22Rv1 (cell line): ENCODE results near the gene AGPAT4.
"Not testable (repeated sequence)": the region's sequence is repeated elsewhere in the genome, so short reads cannot be mapped to it uniquely, and the experiment has no call there.

Experiments
- H3K27ac ChIP-seq: fragments of 450-650 bp; 2 replicates; pipeline ENCODE4 v1.5.1; 2017
- ZFX ChIP-seq: fragments of 450-650 bp; IDR thresholded peaks from 2 replicates; pipeline ENCODE4 v1.6.1; 2017; ENCODE audit warnings: antibody characterized with exemption, borderline replicate concordance
- TF ChIP-seq, protein P1 (sequence below): fragments of 450-650 bp; IDR thresholded peaks from 2 replicates; pipeline ENCODE4 v1.5.1; 2017; ENCODE audit warnings: mild to moderate bottlenecking

Gene AGPAT4

DNA sequence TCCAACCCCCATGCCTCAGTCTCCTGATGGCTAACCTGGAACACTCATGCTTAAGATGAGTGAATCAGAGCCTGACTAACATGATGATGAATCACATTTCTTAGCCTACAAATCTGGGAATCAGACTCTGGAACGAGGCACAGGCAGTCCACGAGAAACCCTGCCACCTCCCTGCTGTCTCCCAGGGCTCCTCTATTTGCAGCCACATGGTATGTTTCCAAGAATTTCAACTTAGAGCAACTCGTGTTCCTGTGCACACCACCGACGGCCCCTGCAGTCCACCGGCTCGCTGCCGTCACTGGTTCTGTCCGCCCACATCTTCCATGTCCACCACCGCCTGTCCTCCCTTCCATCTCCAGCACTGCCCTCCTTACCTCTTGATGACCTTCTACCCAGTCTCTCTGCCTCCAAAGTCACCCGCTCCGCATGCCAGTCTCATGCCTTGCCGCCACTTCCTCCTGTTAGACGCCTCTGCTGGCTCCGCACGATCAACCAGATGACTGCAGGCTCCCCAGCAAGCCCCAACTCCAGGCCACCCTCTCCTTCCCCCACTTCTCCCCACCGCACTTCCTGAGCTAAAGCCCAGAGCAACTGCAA, 87.6 kb downstream of the AGPAT4 start:
- no peak overlapping the region for H3K27ac ChIP-seq
- TF ChIP-seq ZFX: no peak
- TF ChIP-seq, protein P1, sequence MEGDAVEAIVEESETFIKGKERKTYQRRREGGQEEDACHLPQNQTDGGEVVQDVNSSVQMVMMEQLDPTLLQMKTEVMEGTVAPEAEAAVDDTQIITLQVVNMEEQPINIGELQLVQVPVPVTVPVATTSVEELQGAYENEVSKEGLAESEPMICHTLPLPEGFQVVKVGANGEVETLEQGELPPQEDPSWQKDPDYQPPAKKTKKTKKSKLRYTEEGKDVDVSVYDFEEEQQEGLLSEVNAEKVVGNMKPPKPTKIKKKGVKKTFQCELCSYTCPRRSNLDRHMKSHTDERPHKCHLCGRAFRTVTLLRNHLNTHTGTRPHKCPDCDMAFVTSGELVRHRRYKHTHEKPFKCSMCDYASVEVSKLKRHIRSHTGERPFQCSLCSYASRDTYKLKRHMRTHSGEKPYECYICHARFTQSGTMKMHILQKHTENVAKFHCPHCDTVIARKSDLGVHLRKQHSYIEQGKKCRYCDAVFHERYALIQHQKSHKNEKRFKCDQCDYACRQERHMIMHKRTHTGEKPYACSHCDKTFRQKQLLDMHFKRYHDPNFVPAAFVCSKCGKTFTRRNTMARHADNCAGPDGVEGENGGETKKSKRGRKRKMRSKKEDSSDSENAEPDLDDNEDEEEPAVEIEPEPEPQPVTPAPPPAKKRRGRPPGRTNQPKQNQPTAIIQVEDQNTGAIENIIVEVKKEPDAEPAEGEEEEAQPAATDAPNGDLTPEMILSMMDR: no peak

- TF ChIP-seq, protein P1: no peak
- H3K27ac ChIP-seq: no peak overlapping the region
Observed at GRCh38 chr6:161181121-161181520, 92.7 kb downstream of the AGPAT4 start.

DNA sequence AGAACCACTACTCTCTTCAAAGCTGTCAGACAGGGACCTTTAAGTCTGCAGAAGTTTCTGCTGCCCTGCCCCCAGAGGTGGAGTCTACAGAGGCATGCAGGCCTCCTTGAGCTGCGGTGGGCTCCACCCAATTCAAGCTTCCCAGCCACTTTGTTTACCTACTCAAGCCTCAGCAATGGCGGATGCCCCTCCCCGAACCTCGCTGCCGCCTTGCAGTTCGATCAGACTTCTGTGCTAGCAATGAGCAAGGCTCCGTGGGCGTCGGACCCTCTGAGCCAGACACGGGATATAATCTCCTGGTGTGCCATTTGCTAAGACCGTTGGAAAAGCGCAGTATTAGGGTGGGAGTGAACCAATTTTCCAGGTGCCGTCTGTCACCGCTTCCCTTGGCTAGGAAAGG, 95.7 kb downstream of the AGPAT4 start:
- not testable (repeated sequence) for H3K27ac ChIP-seq

GRCh38 chr6:161176428-161176827, 97.4 kb downstream of the AGPAT4 start:
- H3K27ac ChIP-seq: not testable (repeated sequence)

- H3K27ac ChIP-seq: not testable (repeated sequence)
Observed at GRCh38 chr6:161172769-161173168, 101.1 kb downstream of the AGPAT4 start.

GRCh38 chr6:161171207-161171606, 102.7 kb downstream of the AGPAT4 start:
- TF ChIP-seq, protein P1: no peak
- no peak for TF ChIP-seq ZFX
- no peak overlapping the region for H3K27ac ChIP-seq

DNA sequence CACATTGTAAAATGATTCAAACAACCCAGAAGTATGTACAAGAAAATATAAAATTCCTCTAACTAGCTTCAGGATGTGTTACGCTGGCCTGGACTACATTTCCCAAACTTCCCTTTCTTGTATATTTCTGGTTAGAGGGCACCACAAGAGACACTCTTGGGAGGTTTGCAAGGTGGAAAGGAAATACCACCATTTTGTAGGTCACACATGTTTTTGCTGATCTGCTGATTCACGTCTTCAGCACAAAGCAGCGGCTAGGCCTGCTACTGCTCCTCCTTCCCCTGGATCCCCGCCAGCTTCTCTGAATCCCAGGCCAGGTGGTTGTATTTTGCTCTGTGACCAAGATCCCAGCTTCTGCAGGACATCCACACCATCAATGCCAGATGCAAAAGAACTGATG, 104.2 kb downstream of the AGPAT4 start:
- H3K27ac ChIP-seq: no peak overlapping the region
- TF ChIP-seq, protein P1: no peak
- no peak for TF ChIP-seq ZFX

GRCh38 chr6:161169035-161169434, 104.8 kb downstream of the AGPAT4 start:
- TF ChIP-seq, protein P1: no peak
- no peak for TF ChIP-seq ZFX
- H3K27ac ChIP-seq: no peak overlapping the region

- TF ChIP-seq, protein P1: no peak
- TF ChIP-seq ZFX: no peak
- no peak overlapping the region for H3K27ac ChIP-seq
Observed at GRCh38 chr6:161168281-161168891, 105.5 kb downstream of the AGPAT4 start.
